IMR-90 (cell line): ENCODE measurements around the gene MINK1. TPM values are rescaled to one million over a fixed set of nuclear protein-coding genes. Genes with fewer than 3 reads are reported as not detected.
A peak's percentile ranks its signal among the peaks of the same experiment; 100 is the strongest.
"Not testable (repeated sequence)": the region's sequence is repeated elsewhere in the genome, so short reads cannot be mapped to it uniquely, and the experiment has no call there.

Source experiments
- ATAC-seq: fragments of 200-7000 bp; cut with Tn5 transposase; 2 replicates; pipeline ENCODE4 v1.9.1; 2020; ENCODE audit warnings: low read depth, mild to moderate bottlenecking, moderate library complexity
- BruUV-seq: library from RNA; stranded (reverse); fragments of 400-500 nt; replicated peaks from 2 replicates; lab custom pipeline; 2021; lab: Mats Ljungman, UMichigan
- CTCF ChIA-PET: fragments of 300-600 bp; formaldehyde crosslinking; extraction: SDS; loops from one replicate; lab custom pipeline; 2021; ENCODE audit warnings: antibody characterized with exemption; lab: Yijun Ruan, JAX
- POLR2A ChIA-PET: fragments of 300-600 bp; sonication (Branson Sonifier 250); formaldehyde crosslinking; loops from one replicate; lab custom pipeline; 2022; ENCODE audit warnings: antibody characterized with exemption; ENCODE audit not compliant: unreplicated experiment; lab: Charles Lee
- DNase-seq: peaks from one replicate; pipeline ENCODE4 v3.0.0; 2013
- H2AFZ ChIP-seq: replicated peaks from 2 replicates; pipeline ENCODE3; 2013; ENCODE audit warnings: low read length, mild to moderate bottlenecking; ENCODE audit not compliant: poor library complexity
- H2AK5ac ChIP-seq: 2 replicates; pipeline ENCODE4 v1.6.1; 2013; ENCODE audit warnings: low read depth, low read length, inconsistent platforms
- H2AK9ac ChIP-seq: replicated peaks from 2 replicates; pipeline ENCODE3; 2013; ENCODE audit warnings: mild to moderate bottlenecking, low read depth, low read length, moderate library complexity; ENCODE audit not compliant: poor library complexity
- H2BK120ac ChIP-seq: 2 replicates; pipeline ENCODE4 v1.6.1; 2013; ENCODE audit warnings: low read depth, low read length, inconsistent platforms
- H2BK15ac ChIP-seq: 3 replicates; pipeline ENCODE4 v1.6.1; 2013; ENCODE audit warnings: low read depth, low read length, inconsistent platforms
- H2BK20ac ChIP-seq: 2 replicates; pipeline ENCODE4 v1.6.1; 2013; ENCODE audit warnings: low read depth, mild to moderate bottlenecking, inconsistent platforms, low read length, moderate library complexity
- H2BK5ac ChIP-seq: 2 replicates; pipeline ENCODE4 v1.6.1; 2013; ENCODE audit warnings: mild to moderate bottlenecking, low read depth, low read length, inconsistent platforms; ENCODE audit not compliant: poor library complexity, severe bottlenecking
- H3K14ac ChIP-seq: replicated peaks from 2 replicates; pipeline ENCODE4 v1.6.1; 2013; ENCODE audit warnings: low read depth, low read length, inconsistent platforms
- H3K18ac ChIP-seq: 2 replicates; pipeline ENCODE4 v1.6.1; 2013; ENCODE audit warnings: low read depth, low read length, control low read depth
- H3K23ac ChIP-seq: 2 replicates; pipeline ENCODE4 v1.6.1; 2013; ENCODE audit warnings: low read depth, low read length, inconsistent platforms
- H3K27ac ChIP-seq: 2 replicates; pipeline ENCODE4 v1.5.1; 2013; ENCODE audit warnings: mild to moderate bottlenecking, control low read depth, low read length; ENCODE audit not compliant: insufficient read depth
- H3K27me3 ChIP-seq: 2 replicates; pipeline ENCODE4 v1.6.1; 2013; ENCODE audit warnings: low read length; ENCODE audit not compliant: control insufficient read depth, insufficient read depth
- H3K36me3 ChIP-seq: 2 replicates; pipeline ENCODE4 v1.6.1; 2013; ENCODE audit warnings: low read length, mixed read lengths; ENCODE audit not compliant: control insufficient read depth, insufficient read depth
- H3K4ac ChIP-seq: 2 replicates; pipeline ENCODE4 v1.6.1; 2013; ENCODE audit warnings: low read depth, low read length, inconsistent platforms
- H3K4me1 ChIP-seq: 2 replicates; pipeline ENCODE4 v1.6.1; 2013; ENCODE audit warnings: low read length, mixed read lengths; ENCODE audit not compliant: control insufficient read depth, insufficient read depth
- H3K4me2 ChIP-seq: 2 replicates; pipeline ENCODE4 v1.6.1; 2013; ENCODE audit warnings: low read depth, mild to moderate bottlenecking, control low read depth, low read length, moderate library complexity
- H3K4me3 ChIP-seq: 2 replicates; pipeline ENCODE4 v1.5.1; 2013; ENCODE audit warnings: low read depth, mild to moderate bottlenecking, control low read depth, low read length, moderate library complexity; ENCODE audit not compliant: insufficient read depth
- H3K56ac ChIP-seq: 2 replicates; pipeline ENCODE4 v1.6.1; 2013; ENCODE audit warnings: low read length, inconsistent platforms; ENCODE audit not compliant: insufficient read depth; ENCODE audit errors: extremely low read depth
- H3K79me1 ChIP-seq, 2 experiments: 2 replicates each; pipeline ENCODE4 v1.6.1; 2013; ENCODE audit warnings: low read length in 2 of 2, inconsistent platforms in 1 of 2, low read depth in 1 of 2
- H3K9ac ChIP-seq: 2 replicates; pipeline ENCODE4 v1.6.1; 2013; ENCODE audit warnings: low read depth, low read length, control low read depth
- H3K9me1 ChIP-seq: 2 replicates; pipeline ENCODE4 v1.6.1; 2013; ENCODE audit warnings: low read length, inconsistent platforms; ENCODE audit not compliant: insufficient read depth
- H3K9me3 ChIP-seq: 2 replicates; pipeline ENCODE4 v1.6.1; 2013; ENCODE audit warnings: low read length; ENCODE audit not compliant: control insufficient read depth, insufficient read depth
- H4K20me1 ChIP-seq: 2 replicates; pipeline ENCODE4 v1.6.1; 2013; ENCODE audit warnings: low read length, inconsistent platforms; ENCODE audit not compliant: insufficient read depth
- H4K5ac ChIP-seq: 2 replicates; pipeline ENCODE4 v1.6.1; 2013; ENCODE audit warnings: mild to moderate bottlenecking, low read depth, low read length, control low read depth
- H4K8ac ChIP-seq, 2 experiments: 2 replicates each; pipeline ENCODE4 v1.6.1; 2013; ENCODE audit warnings: low read depth in 2 of 2, low read length in 2 of 2, control low read depth in 1 of 2, inconsistent platforms in 1 of 2
- H4K91ac ChIP-seq: 2 replicates; pipeline ENCODE4 v1.6.1; 2013; ENCODE audit warnings: low read depth, low read length, inconsistent platforms; ENCODE audit not compliant: insufficient read depth
- MAZ ChIP-seq: IDR thresholded peaks from 2 replicates; pipeline ENCODE4 v1.6.1; 2012; ENCODE audit warnings: low read depth, mild to moderate bottlenecking, low read length, improper control_type of control experiment, moderate library complexity, borderline replicate concordance
- SMC3 ChIP-seq: fragments of 150-350 bp; IDR thresholded peaks from 2 replicates; pipeline ENCODE4 v1.6.1; 2016; ENCODE audit warnings: low read depth, mild to moderate bottlenecking, antibody characterized with exemption, low read length, moderate library complexity
- dilution Hi-C: fragments of 300-500 bp; cut with HindIII; formaldehyde crosslinking; loops from one replicate; pipeline ENCODE4 v1.14.3; 2018; ENCODE audit warnings: low sequenced_read_pairs; ENCODE audit not compliant: unreplicated experiment
- in situ Hi-C: fragments of 300-500 bp; cut with MboI; formaldehyde crosslinking; loops from 3 replicates; pipeline ENCODE4 v1.14.3; 2019; ENCODE audit warnings: low sequenced_read_pairs, inconsistent platforms, mixed read lengths
- intact Hi-C: fragments of 100-400 bp; cut with micrococcal nuclease; formaldehyde crosslinking; loops from 2 replicates; pipeline ENCODE4 v1.10.0; 2022
- polyA plus RNA-seq, 3 experiments: library from polyadenylated mRNA; depleted of rRNA; stranded (reverse); fragments of >200 nt; gene quantifications; 2 replicates each; pipeline ENCODE4 v1.2.3, GENCODE V29; 2012; ENCODE audit warnings: low replicate concordance in 1 of 3
- total RNA-seq: library from RNA; depleted of rRNA; stranded (reverse); fragments of >200 nt; gene quantifications from 2 replicates; pipeline ENCODE4 v1.2.3, GENCODE V29; 2012

MINK1 gene
- total and polyA plus RNA-seq, 2 of the 4 experiments (the other 2 are of a cell fraction): 12.2 to 40.9 TPM

- TF ChIP-seq MAZ: no peak
- peak; percentile 46; the same call in 1 of the 2 replicates for TF ChIP-seq SMC3
These were observed 70.1 kb downstream of the MINK1 start, which contains the start of gene CHRNE (continued) for GRCh38 chr17:4903051-4903818.

DNA sequence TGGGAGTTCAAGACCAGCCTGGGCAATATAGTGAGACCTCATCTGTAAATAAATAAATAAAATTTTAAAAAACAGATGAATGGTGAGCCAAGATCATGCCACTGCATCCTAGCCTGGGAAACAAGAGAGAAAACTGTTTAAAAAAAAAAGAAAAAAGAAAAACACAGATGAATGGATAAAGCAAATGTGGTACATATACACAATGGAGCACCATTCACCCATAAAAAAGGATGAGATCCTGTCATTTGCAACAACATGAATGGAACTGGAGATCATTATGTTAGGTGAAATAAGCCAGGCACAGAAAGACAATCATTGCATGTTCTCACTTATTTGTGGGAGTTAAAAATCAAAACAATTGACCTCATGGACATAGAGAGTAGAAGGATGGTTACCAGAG, 73.5 kb downstream of the MINK1 start:
- H3K56ac ChIP-seq, H3K9me3 ChIP-seq, H3K36me3 ChIP-seq, H3K4me1 ChIP-seq, BruUV-seq, H3K14ac ChIP-seq, H3K4me2 ChIP-seq, H2AK5ac ChIP-seq, H4K91ac ChIP-seq, H3K9ac ChIP-seq, H3K4me3 ChIP-seq, ATAC-seq, POLR2A ChIA-PET, H3K18ac ChIP-seq, H3K79me1 ChIP-seq, H2BK120ac ChIP-seq, H3K4ac ChIP-seq, H4K20me1 ChIP-seq, H3K27me3 ChIP-seq, H3K9me1 ChIP-seq, H2BK5ac ChIP-seq, H4K5ac ChIP-seq, H2BK15ac ChIP-seq, in situ Hi-C loops, H2BK20ac ChIP-seq, H2AK9ac ChIP-seq, CTCF ChIA-PET, H4K8ac ChIP-seq, H3K23ac ChIP-seq, H3K27ac ChIP-seq, dilution Hi-C loops, DNase-seq, H2AFZ ChIP-seq: not testable (repeated sequence)
- intact Hi-C loops: loop anchor here (5.0 kb wide), 1 partner anchor 61 kb away; the partner anchor contains the start of gene SPAG7
